ENCODE data around the gene MATN1. TPM values are rescaled to one million over a fixed set of nuclear protein-coding genes. Genes with fewer than 3 reads are reported as not detected.

MATN1 gene
- total RNA-seq, 1 donor from 2014 or later, result not detected

DNA sequence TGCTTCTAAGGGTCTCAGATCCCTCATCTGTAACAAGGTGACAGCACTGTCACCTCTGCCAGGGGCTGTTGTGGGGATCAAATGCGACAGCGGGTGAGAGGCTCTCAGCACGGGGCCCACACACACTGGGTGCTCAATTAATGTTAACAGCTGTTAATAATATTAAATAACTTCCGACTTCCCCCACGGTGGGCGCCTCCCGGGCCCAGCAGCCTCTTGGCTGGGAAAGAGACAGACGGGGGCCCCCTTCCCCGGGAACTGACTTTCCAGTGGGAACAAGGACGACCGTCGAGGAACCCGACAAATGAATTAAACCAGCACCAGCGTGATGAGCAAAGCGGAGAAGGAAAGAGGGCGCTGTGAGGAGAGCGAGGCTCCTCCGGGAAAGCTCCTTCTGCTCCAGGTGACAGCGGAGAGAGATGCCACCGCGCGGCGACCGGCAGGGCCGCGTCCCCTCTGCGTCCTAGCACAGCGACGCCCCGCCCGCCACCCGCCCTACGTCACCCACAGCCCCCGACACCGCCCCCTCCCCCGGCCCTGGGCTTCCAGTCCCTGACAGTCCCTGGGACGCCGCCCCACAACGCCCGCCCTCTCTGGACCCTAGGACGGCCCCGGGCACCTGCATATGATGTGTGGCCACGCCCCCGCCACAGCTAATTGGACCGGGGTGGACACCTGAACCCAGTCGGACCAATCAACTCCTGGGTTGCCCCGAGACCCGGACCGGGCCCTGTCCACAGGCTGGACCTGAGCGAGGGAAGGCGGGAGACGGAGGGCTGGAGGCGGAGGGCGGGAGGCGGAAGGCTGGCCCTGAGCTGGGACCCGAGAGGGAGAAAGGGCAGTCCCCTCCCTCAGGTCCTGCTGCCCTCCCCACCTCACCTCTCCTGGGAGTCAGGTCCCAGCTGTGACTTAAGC, 38.2 kb downstream of the MATN1 start:
- no peak overlapping the region for H3K27ac ChIP-seq
- no peaks in the 10 kb centered on the region for H3K36me3 ChIP-seq
- ATAC-seq, result peak; percentile 92 to 97
- no peak for TF ChIP-seq CTCF (IDR thresholded peaks at IDR 0.05)
- intact Hi-C loops (cut with DNase I), result no loop called here
- H3K9me3 ChIP-seq, result no peaks in the 10 kb centered on the region
- H3K27me3 ChIP-seq (ENCODE audit: low read depth), result peaks cover 60% of the 10 kb centered on the region
- peak overlapping the region; percentile 19 for H3K4me3 ChIP-seq
- peak; percentile 81 for DNase-seq
- H3K4me1 ChIP-seq, result peaks cover 5% of the 10 kb centered on the region

GRCh38 chr1:30684259-30684658, 39.1 kb downstream of the MATN1 start:
- no peak for DNase-seq
- intact Hi-C loops (cut with DNase I), result no loop called here
- H3K27ac ChIP-seq, result no peak overlapping the region
- peaks cover 65% of the 10 kb centered on the region for H3K27me3 ChIP-seq (ENCODE audit: low read depth)
- no peaks in the 10 kb centered on the region for H3K36me3 ChIP-seq
- peaks cover 5% of the 10 kb centered on the region for H3K4me1 ChIP-seq
- ATAC-seq, result no peak
- TF ChIP-seq CTCF (IDR thresholded peaks at IDR 0.05), result no peak
- no peaks in the 10 kb centered on the region for H3K9me3 ChIP-seq
- H3K4me3 ChIP-seq, result no peak overlapping the region

DNA sequence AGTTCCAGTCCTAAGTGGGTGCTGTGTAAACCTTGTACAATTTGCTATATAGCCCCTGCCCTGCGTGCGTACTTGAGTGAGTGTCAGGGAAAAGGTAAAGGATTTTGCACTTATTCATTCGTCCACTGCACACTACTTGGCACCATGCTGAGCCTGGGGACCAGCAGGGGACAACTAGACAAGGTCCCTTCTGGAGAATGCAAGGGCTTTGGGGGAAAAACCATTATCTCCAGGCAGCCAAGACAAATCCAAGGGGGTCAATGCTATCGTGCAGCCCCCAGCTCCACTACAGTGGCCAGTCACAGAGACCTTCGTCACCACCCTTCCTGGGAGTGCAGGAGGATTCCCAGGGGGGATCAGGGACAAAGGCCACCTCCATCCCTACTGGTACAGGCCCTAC, 39.7 kb downstream of the MATN1 start:
- no peaks in the 10 kb centered on the region for H3K36me3 ChIP-seq
- H3K27ac ChIP-seq, result no peak overlapping the region
- no peak overlapping the region for H3K4me3 ChIP-seq
- intact Hi-C loops (cut with DNase I), result no loop called here
- TF ChIP-seq CTCF (IDR thresholded peaks at IDR 0.05), result no peak
- no peak for ATAC-seq
- DNase-seq, result no peak
- peaks cover 5% of the 10 kb centered on the region for H3K4me1 ChIP-seq
- H3K9me3 ChIP-seq, result no peaks in the 10 kb centered on the region
- peaks cover 65% of the 10 kb centered on the region for H3K27me3 ChIP-seq (ENCODE audit: low read depth)

DNA sequence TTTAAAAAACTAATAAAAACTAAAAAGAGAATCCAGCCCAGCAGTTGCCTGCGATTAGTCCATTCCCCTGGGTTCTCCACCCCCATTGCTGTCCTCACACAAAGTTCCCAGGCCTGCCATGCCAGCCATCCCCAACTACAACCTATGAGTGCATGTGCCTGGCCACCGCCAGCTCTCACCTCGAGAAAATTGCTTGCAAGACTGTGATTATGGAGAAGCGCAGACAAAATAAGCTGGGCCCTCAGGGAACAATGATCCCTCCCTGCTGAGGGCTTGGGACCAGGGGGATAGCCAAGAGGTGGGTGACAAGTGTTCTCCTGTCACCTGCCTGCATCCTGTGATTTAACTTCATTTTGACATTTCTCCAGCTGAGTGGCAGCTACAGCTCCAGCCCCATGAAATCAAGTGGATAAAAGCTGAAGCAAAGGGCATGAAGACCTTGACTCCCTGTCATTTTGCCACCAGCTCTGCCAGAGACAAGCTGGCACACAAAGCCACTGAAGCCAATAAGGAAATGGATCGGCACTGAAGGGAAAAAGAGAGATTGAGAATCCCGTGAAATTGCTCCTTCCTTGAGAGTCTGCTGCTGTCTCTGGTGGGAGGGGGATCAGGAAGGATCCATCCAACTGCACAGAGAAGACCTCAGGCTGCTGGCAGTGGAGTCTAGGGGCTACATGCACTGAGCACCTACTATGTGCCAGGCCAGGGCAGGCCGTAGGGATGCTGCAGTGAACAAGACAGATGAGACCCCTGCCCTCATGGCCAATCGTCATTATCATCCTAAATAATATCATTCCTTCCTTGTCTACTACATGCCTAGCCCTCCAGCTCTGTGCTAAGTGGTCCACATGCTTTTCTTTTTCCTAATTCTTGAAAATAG, 40.7 kb downstream of the MATN1 start:
- Histone ChIP-seq H3K9me3 (no peaks in the 10 kb centered on the region), H3K27ac (no peak overlapping the region), H3K27me3 (ENCODE audit: low read depth) (peaks cover 65% of the 10 kb centered on the region), H3K4me1 (peaks cover 5% of the 10 kb centered on the region), H3K36me3 (no peaks in the 10 kb centered on the region), H3K4me3 (no peak overlapping the region)
- intact Hi-C loops (cut with DNase I), result no loop called here
- no peak for DNase-seq
- no peak for TF ChIP-seq CTCF (IDR thresholded peaks at IDR 0.05)
- no peak for ATAC-seq

GRCh38 chr1:30681782-30682181, 41.6 kb downstream of the MATN1 start:
- intact Hi-C loops (cut with DNase I), result no loop called here
- no peak for ATAC-seq
- Histone ChIP-seq H3K4me3 (no peak overlapping the region), H3K4me1 (peaks cover 5% of the 10 kb centered on the region), H3K27ac (no peak overlapping the region), H3K36me3 (no peaks in the 10 kb centered on the region), H3K27me3 (ENCODE audit: low read depth) (peaks cover 57% of the 10 kb centered on the region), H3K9me3 (no peaks in the 10 kb centered on the region)
- no peak for DNase-seq
- no peak for TF ChIP-seq CTCF (IDR thresholded peaks at IDR 0.05)

All from lower lobe of right lung (tissue), 2 donors.